C4-2B (cell line): Measurements from ENCODE around the gene IFT74.

Experiments used
- H3K27ac ChIP-seq: fragments of 450-650 bp; 2 replicates; pipeline ENCODE4 v1.5.1; 2017
- ZFX ChIP-seq: fragments of 450-650 bp; IDR thresholded peaks from 2 replicates; pipeline ENCODE4 v1.6.1; 2017
- TF ChIP-seq, protein P1 (sequence below): fragments of 450-650 bp; conservative IDR thresholded peaks from 2 replicates; pipeline ENCODE4 v1.5.1; 2017; ENCODE audit warnings: mild to moderate bottlenecking

IFT74 gene

GRCh38 chr9:27065288-27065687, 109.1 kb downstream of the IFT74 start:
- TF ChIP-seq ZFX: no peak
- TF ChIP-seq, protein P1, sequence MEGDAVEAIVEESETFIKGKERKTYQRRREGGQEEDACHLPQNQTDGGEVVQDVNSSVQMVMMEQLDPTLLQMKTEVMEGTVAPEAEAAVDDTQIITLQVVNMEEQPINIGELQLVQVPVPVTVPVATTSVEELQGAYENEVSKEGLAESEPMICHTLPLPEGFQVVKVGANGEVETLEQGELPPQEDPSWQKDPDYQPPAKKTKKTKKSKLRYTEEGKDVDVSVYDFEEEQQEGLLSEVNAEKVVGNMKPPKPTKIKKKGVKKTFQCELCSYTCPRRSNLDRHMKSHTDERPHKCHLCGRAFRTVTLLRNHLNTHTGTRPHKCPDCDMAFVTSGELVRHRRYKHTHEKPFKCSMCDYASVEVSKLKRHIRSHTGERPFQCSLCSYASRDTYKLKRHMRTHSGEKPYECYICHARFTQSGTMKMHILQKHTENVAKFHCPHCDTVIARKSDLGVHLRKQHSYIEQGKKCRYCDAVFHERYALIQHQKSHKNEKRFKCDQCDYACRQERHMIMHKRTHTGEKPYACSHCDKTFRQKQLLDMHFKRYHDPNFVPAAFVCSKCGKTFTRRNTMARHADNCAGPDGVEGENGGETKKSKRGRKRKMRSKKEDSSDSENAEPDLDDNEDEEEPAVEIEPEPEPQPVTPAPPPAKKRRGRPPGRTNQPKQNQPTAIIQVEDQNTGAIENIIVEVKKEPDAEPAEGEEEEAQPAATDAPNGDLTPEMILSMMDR: no peak
- H3K27ac ChIP-seq: no peak overlapping the region

DNA sequence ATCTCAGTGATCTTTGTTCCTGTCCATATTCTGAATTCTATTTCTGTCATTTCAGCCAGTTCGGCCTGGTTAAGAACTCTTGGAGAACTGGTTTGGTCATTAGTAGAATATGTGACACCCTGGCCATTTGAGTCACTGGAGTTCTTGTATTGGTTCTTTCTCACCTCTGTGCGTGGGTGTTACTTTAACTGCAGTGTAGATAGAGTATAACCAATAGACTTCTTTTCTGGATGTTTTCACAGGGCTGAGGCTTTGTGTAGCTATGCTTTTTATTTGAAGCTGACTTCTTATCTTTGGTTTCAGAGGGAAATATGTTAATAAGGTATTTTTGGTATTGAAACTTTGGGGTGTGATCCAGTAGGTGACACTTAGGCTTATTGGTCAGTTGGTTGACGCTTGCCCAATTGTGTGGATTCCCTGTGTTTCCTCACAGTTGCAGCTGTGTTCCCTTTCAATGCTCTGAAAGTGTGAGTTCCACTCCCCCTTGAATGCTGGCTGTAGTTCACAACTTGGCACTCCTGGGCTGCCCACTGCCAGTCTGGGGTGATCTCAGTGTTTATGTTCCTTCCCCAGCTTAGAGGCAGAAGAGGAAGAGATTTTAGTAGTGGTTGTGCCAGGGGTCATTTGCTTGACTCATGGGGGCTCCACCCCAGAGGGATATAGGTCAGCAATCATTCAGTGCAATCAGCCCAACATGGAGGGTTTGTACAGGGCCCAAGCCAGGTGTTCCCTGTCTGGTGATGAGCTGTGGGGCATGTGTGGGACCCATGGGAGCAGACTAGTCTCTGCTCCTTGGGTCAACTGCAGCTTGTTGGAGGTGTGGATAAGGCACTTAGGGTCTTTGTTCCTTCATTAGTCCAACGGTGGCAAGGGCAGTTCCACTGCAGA, 117.9 kb downstream of the IFT74 start:
- TF ChIP-seq ZFX: no peak
- TF ChIP-seq, protein P1: no peak
- H3K27ac ChIP-seq: no peak overlapping the region

GRCh38 chr9:27078685-27079084, 122.5 kb downstream of the IFT74 start:
- TF ChIP-seq ZFX: no peak
- TF ChIP-seq, protein P1: no peak
- H3K27ac ChIP-seq: peak overlapping the region; percentile 42; the same call in 1 of the 2 replicates

GRCh38 chr9:27085456-27085855, 129.2 kb downstream of the IFT74 start:
- no peak for TF ChIP-seq ZFX

GRCh38 chr9:27086818-27087680, 130.8 kb downstream of the IFT74 start:
- TF ChIP-seq, protein P1: no peak
- no peak for TF ChIP-seq ZFX
- no peak overlapping the region for H3K27ac ChIP-seq

More at GRCh38 chr9:27085456-27085855, 129.2 kb downstream of the IFT74 start:
- no peak overlapping the region for H3K27ac ChIP-seq

DNA sequence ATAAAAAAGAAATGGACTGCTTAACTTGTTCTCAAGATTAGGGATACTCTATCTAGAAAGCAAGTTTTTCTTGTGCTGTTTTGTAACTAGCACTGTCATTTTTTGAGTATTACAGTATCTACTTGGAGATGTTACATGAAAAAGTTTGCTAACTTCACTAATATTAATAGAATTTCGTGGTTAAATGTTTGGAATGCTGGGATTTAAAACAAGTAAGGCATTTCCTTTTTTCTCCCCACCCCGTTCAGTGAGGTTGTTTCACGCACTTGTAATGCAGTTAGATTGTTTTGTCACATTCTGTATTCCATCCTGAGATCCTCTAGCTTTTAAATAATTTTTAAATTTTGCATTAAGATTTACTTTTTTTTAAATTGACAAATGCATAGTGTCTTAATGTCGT, 132.8 kb downstream of the IFT74 start:
- no peak overlapping the region for H3K27ac ChIP-seq
- TF ChIP-seq, protein P1: no peak
- TF ChIP-seq ZFX: no peak

DNA sequence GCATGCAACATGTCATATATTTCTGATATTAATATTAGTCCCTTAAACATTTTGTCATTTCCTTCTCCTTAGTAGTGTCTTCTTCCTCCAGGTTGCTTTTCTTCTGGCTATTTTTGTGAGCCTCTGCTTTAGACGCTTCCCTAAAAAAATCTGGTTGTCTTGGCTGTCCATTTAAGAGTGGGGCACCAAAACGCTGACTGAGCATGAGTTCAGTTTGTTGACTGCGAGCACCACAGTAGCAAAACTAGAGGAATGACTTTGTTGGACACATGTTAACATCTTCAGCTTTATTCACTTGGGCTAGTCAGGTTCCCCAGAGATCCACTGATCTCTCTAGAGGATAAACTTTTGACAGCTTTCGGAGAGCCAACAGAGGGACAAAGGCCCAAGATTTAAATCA, 133.5 kb downstream of the IFT74 start:
- TF ChIP-seq ZFX: no peak
- TF ChIP-seq, protein P1: no peak
- no peak overlapping the region for H3K27ac ChIP-seq
